Loucy (cell line): ENCODE data around the gene IFNE.

ENCODE experiments used
- CTCF ChIP-seq: fragments of 200-600 bp; sonication (generic); conservative IDR thresholded peaks from 2 replicates; pipeline ENCODE4 v1.5.1; 2014; ENCODE audit warnings: mild to moderate bottlenecking, antibody characterized with exemption, low read length
- EZH2phosphoT487 ChIP-seq: fragments of 200-600 bp; IDR thresholded peaks from 2 replicates; pipeline ENCODE4 v1.6.1; 2018; ENCODE audit warnings: antibody characterized with exemption, mild to moderate bottlenecking, moderate library complexity, borderline replicate concordance

- no peak for TF ChIP-seq EZH2phosphoT487
- no peak for TF ChIP-seq CTCF
Measured at GRCh38 chr9:21443849-21444625, 38.1 kb downstream of the IFNE start.
